IMR-90 (cell line): Measurements from ENCODE around the gene CACNB2. TPM values are rescaled to one million over a fixed set of nuclear protein-coding genes. Genes with fewer than 3 reads are reported as not detected.

Source experiments
- ATAC-seq: fragments of 200-7000 bp; cut with Tn5 transposase; 2 replicates; pipeline ENCODE4 v1.9.1; 2020; ENCODE audit warnings: low read depth, mild to moderate bottlenecking, moderate library complexity
- BruUV-seq: library from RNA; stranded (reverse); fragments of 400-500 nt; replicated peaks from 2 replicates; lab custom pipeline; 2021; lab: Mats Ljungman, UMichigan
- CTCF ChIA-PET: fragments of 300-600 bp; formaldehyde crosslinking; extraction: SDS; loops from one replicate; lab custom pipeline; 2021; ENCODE audit warnings: antibody characterized with exemption; lab: Yijun Ruan, JAX
- POLR2A ChIA-PET: fragments of 300-600 bp; sonication (Branson Sonifier 250); formaldehyde crosslinking; loops from one replicate; lab custom pipeline; 2022; ENCODE audit warnings: antibody characterized with exemption; ENCODE audit not compliant: unreplicated experiment; lab: Charles Lee
- DNase-seq: peaks from one replicate; pipeline ENCODE4 v3.0.0; 2013
- H2AFZ ChIP-seq: replicated peaks from 2 replicates; pipeline ENCODE3; 2013; ENCODE audit warnings: low read length, mild to moderate bottlenecking; ENCODE audit not compliant: poor library complexity
- H2AK5ac ChIP-seq: 2 replicates; pipeline ENCODE4 v1.6.1; 2013; ENCODE audit warnings: low read depth, low read length, inconsistent platforms
- H2AK9ac ChIP-seq: replicated peaks from 2 replicates; pipeline ENCODE3; 2013; ENCODE audit warnings: mild to moderate bottlenecking, low read depth, low read length, moderate library complexity; ENCODE audit not compliant: poor library complexity
- H2BK120ac ChIP-seq: 2 replicates; pipeline ENCODE4 v1.6.1; 2013; ENCODE audit warnings: low read depth, low read length, inconsistent platforms
- H2BK15ac ChIP-seq: 3 replicates; pipeline ENCODE4 v1.6.1; 2013; ENCODE audit warnings: low read depth, low read length, inconsistent platforms
- H2BK20ac ChIP-seq: 2 replicates; pipeline ENCODE4 v1.6.1; 2013; ENCODE audit warnings: low read depth, mild to moderate bottlenecking, inconsistent platforms, low read length, moderate library complexity
- H2BK5ac ChIP-seq: 2 replicates; pipeline ENCODE4 v1.6.1; 2013; ENCODE audit warnings: mild to moderate bottlenecking, low read depth, low read length, inconsistent platforms; ENCODE audit not compliant: poor library complexity, severe bottlenecking
- H3K14ac ChIP-seq: replicated peaks from 2 replicates; pipeline ENCODE4 v1.6.1; 2013; ENCODE audit warnings: low read depth, low read length, inconsistent platforms
- H3K18ac ChIP-seq: 2 replicates; pipeline ENCODE4 v1.6.1; 2013; ENCODE audit warnings: low read depth, low read length, control low read depth
- H3K23ac ChIP-seq: 2 replicates; pipeline ENCODE4 v1.6.1; 2013; ENCODE audit warnings: low read depth, low read length, inconsistent platforms
- H3K27ac ChIP-seq: 2 replicates; pipeline ENCODE4 v1.5.1; 2013; ENCODE audit warnings: mild to moderate bottlenecking, control low read depth, low read length; ENCODE audit not compliant: insufficient read depth
- H3K27me3 ChIP-seq: 2 replicates; pipeline ENCODE4 v1.6.1; 2013; ENCODE audit warnings: low read length; ENCODE audit not compliant: control insufficient read depth, insufficient read depth
- H3K36me3 ChIP-seq: 2 replicates; pipeline ENCODE4 v1.6.1; 2013; ENCODE audit warnings: low read length, mixed read lengths; ENCODE audit not compliant: control insufficient read depth, insufficient read depth
- H3K4ac ChIP-seq: 2 replicates; pipeline ENCODE4 v1.6.1; 2013; ENCODE audit warnings: low read depth, low read length, inconsistent platforms
- H3K4me1 ChIP-seq: 2 replicates; pipeline ENCODE4 v1.6.1; 2013; ENCODE audit warnings: low read length, mixed read lengths; ENCODE audit not compliant: control insufficient read depth, insufficient read depth
- H3K4me2 ChIP-seq: 2 replicates; pipeline ENCODE4 v1.6.1; 2013; ENCODE audit warnings: low read depth, mild to moderate bottlenecking, control low read depth, low read length, moderate library complexity
- H3K4me3 ChIP-seq: 2 replicates; pipeline ENCODE4 v1.5.1; 2013; ENCODE audit warnings: low read depth, mild to moderate bottlenecking, control low read depth, low read length, moderate library complexity; ENCODE audit not compliant: insufficient read depth
- H3K56ac ChIP-seq: 2 replicates; pipeline ENCODE4 v1.6.1; 2013; ENCODE audit warnings: low read length, inconsistent platforms; ENCODE audit not compliant: insufficient read depth; ENCODE audit errors: extremely low read depth
- H3K79me1 ChIP-seq, 2 experiments: 2 replicates each; pipeline ENCODE4 v1.6.1; 2013; ENCODE audit warnings: low read length in 2 of 2, inconsistent platforms in 1 of 2, low read depth in 1 of 2
- H3K9ac ChIP-seq: 2 replicates; pipeline ENCODE4 v1.6.1; 2013; ENCODE audit warnings: low read depth, low read length, control low read depth
- H3K9me1 ChIP-seq: 2 replicates; pipeline ENCODE4 v1.6.1; 2013; ENCODE audit warnings: low read length, inconsistent platforms; ENCODE audit not compliant: insufficient read depth
- H3K9me3 ChIP-seq: 2 replicates; pipeline ENCODE4 v1.6.1; 2013; ENCODE audit warnings: low read length; ENCODE audit not compliant: control insufficient read depth, insufficient read depth
- H4K20me1 ChIP-seq: 2 replicates; pipeline ENCODE4 v1.6.1; 2013; ENCODE audit warnings: low read length, inconsistent platforms; ENCODE audit not compliant: insufficient read depth
- H4K5ac ChIP-seq: 2 replicates; pipeline ENCODE4 v1.6.1; 2013; ENCODE audit warnings: mild to moderate bottlenecking, low read depth, low read length, control low read depth
- H4K8ac ChIP-seq, 2 experiments: 2 replicates each; pipeline ENCODE4 v1.6.1; 2013; ENCODE audit warnings: low read depth in 2 of 2, low read length in 2 of 2, control low read depth in 1 of 2, inconsistent platforms in 1 of 2
- H4K91ac ChIP-seq: 2 replicates; pipeline ENCODE4 v1.6.1; 2013; ENCODE audit warnings: low read depth, low read length, inconsistent platforms; ENCODE audit not compliant: insufficient read depth
- MXI1 ChIP-seq: IDR thresholded peaks from 2 replicates; pipeline ENCODE4 v1.6.1; 2012; ENCODE audit warnings: low read depth, mild to moderate bottlenecking, low read length, moderate library complexity, borderline replicate concordance
- RAD21 ChIP-seq: IDR thresholded peaks from 2 replicates; pipeline ENCODE4 v1.6.1; 2012; ENCODE audit warnings: low read length, improper control_type of control experiment
- SMC3 ChIP-seq: fragments of 150-350 bp; IDR thresholded peaks from 2 replicates; pipeline ENCODE4 v1.6.1; 2016; ENCODE audit warnings: low read depth, mild to moderate bottlenecking, antibody characterized with exemption, low read length, moderate library complexity
- WGBS, 2 experiments: methylation state at CpG; one replicate each; pipeline versions ENCODE4 v1.1.5 to v1.1.7; 2013; ENCODE audit warnings: missing lambda C conversion rate in 2 of 2; ENCODE audit not compliant: insufficient read length in 1 of 2; ENCODE audit errors: extremely low coverage in 2 of 2; 5-methylcytosine and 5-hydroxymethylcytosine counted together
- dilution Hi-C: fragments of 300-500 bp; cut with HindIII; formaldehyde crosslinking; loops from one replicate; pipeline ENCODE4 v1.14.3; 2018; ENCODE audit warnings: low sequenced_read_pairs; ENCODE audit not compliant: unreplicated experiment
- in situ Hi-C: fragments of 300-500 bp; cut with MboI; formaldehyde crosslinking; loops from 3 replicates; pipeline ENCODE4 v1.14.3; 2019; ENCODE audit warnings: low sequenced_read_pairs, inconsistent platforms, mixed read lengths
- intact Hi-C: fragments of 100-400 bp; cut with micrococcal nuclease; formaldehyde crosslinking; loops from 2 replicates; pipeline ENCODE4 v1.10.0; 2022
- polyA plus RNA-seq, 3 experiments: library from polyadenylated mRNA; depleted of rRNA; stranded (reverse); fragments of >200 nt; gene quantifications; 2 replicates each; pipeline ENCODE4 v1.2.3, GENCODE V29; 2012; ENCODE audit warnings: low replicate concordance in 1 of 3
- total RNA-seq: library from RNA; depleted of rRNA; stranded (reverse); fragments of >200 nt; gene quantifications from 2 replicates; pipeline ENCODE4 v1.2.3, GENCODE V29; 2012
- TF ChIP-seq, protein P1 (sequence below): conservative IDR thresholded peaks from 2 replicates; pipeline ENCODE4 v1.5.1; 2012; ENCODE audit warnings: mild to moderate bottlenecking, low read depth, low read length, improper control_type of control experiment

The CACNB2 gene
- total and polyA plus RNA-seq, 2 of the 4 experiments (the other 2 are of a cell fraction): 0.36 TPM

DNA sequence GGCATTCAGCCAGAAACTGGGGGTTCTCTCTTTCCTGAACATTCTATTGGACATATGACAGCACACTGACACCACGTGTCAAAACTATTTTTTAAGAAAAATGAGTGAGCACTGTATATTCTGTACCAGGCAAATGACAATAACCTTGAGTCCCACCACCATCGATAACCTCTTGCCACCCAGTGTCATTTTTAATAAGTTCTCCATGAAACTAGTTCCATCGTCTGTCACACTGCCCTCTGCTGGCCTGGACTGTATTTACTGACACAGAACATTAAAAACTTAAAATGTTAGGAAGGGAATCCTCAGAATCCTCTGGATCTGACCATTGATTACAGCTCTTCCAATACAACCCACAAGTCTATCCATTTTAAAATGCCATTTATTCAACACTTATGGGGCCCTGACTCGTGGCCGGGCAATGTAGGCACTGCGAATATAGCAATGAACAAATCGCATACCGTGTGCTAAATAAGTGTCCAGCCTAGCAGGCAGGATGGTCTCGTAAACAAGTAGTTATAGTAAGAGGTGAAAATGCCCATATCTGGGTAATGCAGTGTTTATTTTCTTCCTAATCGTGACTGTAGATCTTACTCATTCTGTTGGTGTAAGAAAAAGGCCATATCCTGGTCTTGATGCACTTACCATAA is 35.9 kb upstream of the CACNB2 start:
- dilution Hi-C loops: no loop called here
- no peak overlapping the region for H3K4ac ChIP-seq
- WGBS, 2 experiments: 95% methylated on average over 3 of the region's 10 CpGs; no CpG with 5 or more reads in 1 of the 2 experiments
- H3K14ac ChIP-seq: no peak overlapping the region
- no peaks in the 10 kb centered on the region for H4K20me1 ChIP-seq
- no peak overlapping the region for H2AK5ac ChIP-seq
- no peak overlapping the region for H2AFZ ChIP-seq
- no peaks in the 10 kb centered on the region for H3K4me1 ChIP-seq
- CTCF ChIA-PET: interaction anchor here (0.6 to 1.4 kb wide), 2 partner anchors 25 to 112 kb away, joined by 3 read pairs; no protein-coding TSS in a partner anchor
- no peak overlapping the region for H4K8ac ChIP-seq
- no peaks in the 10 kb centered on the region for H3K36me3 ChIP-seq
- H3K56ac ChIP-seq: no peak overlapping the region
- no peaks in the 10 kb centered on the region for H3K79me1 ChIP-seq
- H3K9me1 ChIP-seq: no peaks in the 10 kb centered on the region
- no peaks in the 10 kb centered on the region for H3K9me3 ChIP-seq
- no peak overlapping the region for H3K27ac ChIP-seq
- no peak overlapping the region for H2BK15ac ChIP-seq
- no peak overlapping the region for H3K9ac ChIP-seq
- H3K4me2 ChIP-seq: no peak overlapping the region
- H4K91ac ChIP-seq: no peak overlapping the region
- H4K5ac ChIP-seq: no peak overlapping the region
- H3K18ac ChIP-seq: no peak overlapping the region
- peaks cover 32% of the 10 kb centered on the region for H3K27me3 ChIP-seq
- DNase-seq (peak; percentile 43), ATAC-seq (peak; percentile 44; the same call in 1 of the 2 replicates)
- in situ Hi-C loops: loop anchor here (10.0 kb wide), 1 partner anchor 500 kb away; no protein-coding TSS in a partner anchor
- no TSS peak for BruUV-seq
- TF ChIP-seq RAD21: peak; percentile 65
- TF ChIP-seq SMC3: peak; percentile 67
- TF ChIP-seq MXI1: no peak
- TF ChIP-seq, protein P1, sequence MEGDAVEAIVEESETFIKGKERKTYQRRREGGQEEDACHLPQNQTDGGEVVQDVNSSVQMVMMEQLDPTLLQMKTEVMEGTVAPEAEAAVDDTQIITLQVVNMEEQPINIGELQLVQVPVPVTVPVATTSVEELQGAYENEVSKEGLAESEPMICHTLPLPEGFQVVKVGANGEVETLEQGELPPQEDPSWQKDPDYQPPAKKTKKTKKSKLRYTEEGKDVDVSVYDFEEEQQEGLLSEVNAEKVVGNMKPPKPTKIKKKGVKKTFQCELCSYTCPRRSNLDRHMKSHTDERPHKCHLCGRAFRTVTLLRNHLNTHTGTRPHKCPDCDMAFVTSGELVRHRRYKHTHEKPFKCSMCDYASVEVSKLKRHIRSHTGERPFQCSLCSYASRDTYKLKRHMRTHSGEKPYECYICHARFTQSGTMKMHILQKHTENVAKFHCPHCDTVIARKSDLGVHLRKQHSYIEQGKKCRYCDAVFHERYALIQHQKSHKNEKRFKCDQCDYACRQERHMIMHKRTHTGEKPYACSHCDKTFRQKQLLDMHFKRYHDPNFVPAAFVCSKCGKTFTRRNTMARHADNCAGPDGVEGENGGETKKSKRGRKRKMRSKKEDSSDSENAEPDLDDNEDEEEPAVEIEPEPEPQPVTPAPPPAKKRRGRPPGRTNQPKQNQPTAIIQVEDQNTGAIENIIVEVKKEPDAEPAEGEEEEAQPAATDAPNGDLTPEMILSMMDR: peak; percentile 64
- no peak overlapping the region for H3K4me3 ChIP-seq
- no peak overlapping the region for H2AK9ac ChIP-seq
- no peak overlapping the region for H3K23ac ChIP-seq
- H2BK5ac ChIP-seq: no peak overlapping the region
- H2BK20ac ChIP-seq: no peak overlapping the region
- POLR2A ChIA-PET: no interaction called here
- intact Hi-C loops: loop anchor here (1.0 to 5.0 kb wide), 4 partner anchors 111 to 497 kb away; no protein-coding TSS in a partner anchor
- H2BK120ac ChIP-seq: no peak overlapping the region
